ENCODE results near the gene SNAI3.

- TF ChIP-seq CTCF (conservative IDR thresholded peaks at IDR 0.05; ENCODE audit: low read depth in 2 of 2), result peak; percentile 56 to 75
- no peak for TF ChIP-seq ETS1 (IDR thresholded peaks at IDR 0.05)
- no peak for TF ChIP-seq POLR2AphosphoS5 (IDR thresholded peaks at IDR 0.05; ENCODE audit: low read depth)
- no peak for TF ChIP-seq REST (IDR thresholded peaks at IDR 0.05; ENCODE audit: unreplicated experiment)
- TF ChIP-seq EZH2 (IDR thresholded peaks at IDR 0.05; ENCODE audit: low read depth, unreplicated experiment), result no peak
- no peak for TF ChIP-seq EZH2phosphoT487 (IDR thresholded peaks at IDR 0.05; ENCODE audit: unreplicated experiment)
- no peak for TF ChIP-seq ZNF114 (CRISPR knock-in tag; IDR thresholded peaks at IDR 0.05)
Observed at GRCh38 chr16:88672776-88673175, 13.5 kb downstream of the SNAI3 start.

All from GM23338 (cell line).